GM19025 (cell line): ENCODE measurements around the gene COL10A1.

Experiments
- ATAC-seq: cut with Tn5 transposase; IDR thresholded peaks from one replicate; pipeline ENCODE4 v1.9.1; 2021; ENCODE audit warnings: mild to moderate bottlenecking, low read depth, moderate library complexity; ENCODE audit not compliant: unreplicated experiment

COL10A1 gene

GRCh38 chr6:116126032-116126431 is at the start of gene COL10A1:
Gene COL10A1, minus strand, starts transcription at chr6:116126132. Its CDS starts 640 bp downstream, at chr6:116125492.
- ATAC-seq: no peak

GRCh38 chr6:116175344-116175743 is 49.4 kb upstream of the COL10A1 start:
- no peak for ATAC-seq

GRCh38 chr6:116173928-116174327 is 48.0 kb upstream of the COL10A1 start:
- ATAC-seq: no peak

DNA sequence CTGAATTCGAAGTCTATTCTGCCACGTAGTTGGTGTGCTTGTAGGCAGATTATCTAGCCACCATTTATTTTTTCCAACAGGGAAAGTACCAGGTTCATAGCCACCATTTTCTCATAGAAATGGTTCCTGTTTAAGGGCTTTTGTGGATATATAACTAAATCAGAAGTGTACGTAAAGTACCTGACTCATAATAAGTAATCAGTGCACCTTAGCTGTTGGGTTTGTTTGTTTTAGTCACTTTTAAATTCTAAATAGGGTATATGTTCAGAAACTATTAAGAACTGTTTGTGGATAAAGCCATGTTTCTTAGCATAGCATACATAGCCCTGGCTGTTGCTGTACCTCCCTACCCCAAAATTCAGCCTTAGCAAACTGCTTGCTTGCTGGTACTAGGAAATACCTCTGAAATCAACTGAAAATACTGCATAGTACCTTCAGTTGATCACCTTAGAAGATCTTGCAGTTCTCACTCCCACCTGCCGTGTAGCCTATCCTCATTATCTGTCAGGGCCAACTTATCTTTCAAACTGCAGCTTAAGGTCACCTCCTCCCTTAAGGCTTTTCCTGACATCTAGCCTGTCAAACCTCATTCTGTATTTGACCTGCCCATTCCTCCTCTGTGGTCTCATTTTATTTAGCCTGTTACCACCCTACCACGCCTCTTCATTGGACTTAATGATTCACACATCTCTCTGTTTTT is 44.6 kb upstream of the COL10A1 start:
- ATAC-seq: no peak

DNA sequence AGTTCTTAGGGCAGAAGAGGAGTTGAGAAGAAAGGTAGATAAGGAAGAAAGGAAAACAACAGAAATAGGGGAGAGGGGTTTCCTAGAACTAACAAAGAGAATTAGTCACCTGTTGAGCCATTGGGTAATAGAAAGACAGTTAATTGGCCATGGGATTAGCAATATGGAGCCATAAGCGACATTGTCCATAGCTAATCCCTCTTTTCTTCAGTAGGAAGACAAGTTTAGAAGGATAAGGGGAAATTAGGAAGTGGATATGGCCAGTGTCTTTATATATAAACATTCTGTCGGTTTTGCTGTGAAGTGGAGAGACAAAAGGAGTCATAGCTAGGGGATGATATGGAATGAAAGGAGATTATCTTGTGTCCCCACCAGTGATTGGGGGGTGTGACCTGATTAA is 43.9 kb upstream of the COL10A1 start:
- no peak for ATAC-seq

DNA sequence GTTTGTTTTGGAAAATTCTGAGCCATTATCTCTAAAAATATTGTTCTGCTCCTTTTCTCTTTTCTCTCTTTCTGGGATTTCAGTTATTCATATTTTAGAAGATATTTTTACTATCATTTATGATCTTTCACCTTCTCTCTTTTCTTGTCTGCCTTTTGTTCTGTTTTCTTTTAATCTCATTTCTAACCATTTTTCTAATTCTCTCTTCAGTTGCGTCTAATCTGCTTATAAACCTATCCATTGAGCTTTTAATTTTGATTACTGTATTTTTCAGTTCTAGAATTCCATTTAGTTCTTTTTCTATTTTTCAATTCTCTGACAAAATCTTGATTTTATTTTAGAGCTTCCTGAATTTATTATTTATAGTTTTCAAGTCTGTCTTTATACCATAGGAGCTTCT is 42.2 kb upstream of the COL10A1 start:
- ATAC-seq: no peak

DNA sequence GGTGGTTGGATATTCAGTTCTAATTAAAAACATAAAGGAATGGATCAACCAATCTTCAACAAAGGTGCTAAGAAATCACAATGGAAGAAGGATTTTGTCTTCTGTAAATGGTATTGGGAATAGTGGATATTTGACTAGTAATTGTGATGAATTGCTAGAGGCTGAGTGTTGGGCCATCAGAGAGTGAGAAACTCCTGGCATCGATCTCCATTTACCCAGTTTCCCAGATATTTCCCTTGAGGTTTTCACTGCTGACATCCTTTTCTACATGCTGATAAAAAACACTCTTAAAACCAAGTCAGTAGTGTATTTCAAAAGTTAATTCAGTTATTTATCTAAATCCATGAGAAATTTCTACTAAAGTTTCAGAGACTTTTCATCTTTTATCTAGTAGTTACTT is 40.4 kb upstream of the COL10A1 start:
- ATAC-seq: no peak

DNA sequence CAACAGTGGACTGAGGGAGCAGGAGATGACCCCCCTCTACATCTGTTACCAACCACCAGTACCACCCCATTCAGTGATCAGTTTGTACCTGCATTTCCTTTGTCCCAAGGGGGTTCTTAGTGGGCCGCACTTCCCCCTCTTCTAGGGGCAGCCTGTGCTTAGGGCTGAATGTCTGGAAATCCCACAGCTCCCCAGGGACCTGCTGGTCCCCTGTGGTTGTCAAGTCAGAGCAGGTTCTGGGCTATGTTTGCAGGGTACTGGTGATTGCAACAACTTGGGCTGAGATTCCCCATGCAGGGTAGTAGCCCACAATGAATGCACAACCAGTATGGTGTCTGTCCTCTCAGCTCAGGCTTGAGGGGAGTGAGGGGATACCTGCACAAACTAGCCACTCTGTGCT is 39.7 kb upstream of the COL10A1 start:
- peak; percentile 80 for ATAC-seq

- no peak for ATAC-seq
Observed at GRCh38 chr6:116159782-116160524, 34.0 kb upstream of the COL10A1 start.

- no peak for ATAC-seq
Observed at GRCh38 chr6:116158641-116159040, 32.7 kb upstream of the COL10A1 start.

GRCh38 chr6:116157391-116157790 is 31.5 kb upstream of the COL10A1 start:
- ATAC-seq: no peak

- ATAC-seq: no peak
Observed at GRCh38 chr6:116156405-116157326, 30.7 kb upstream of the COL10A1 start.

DNA sequence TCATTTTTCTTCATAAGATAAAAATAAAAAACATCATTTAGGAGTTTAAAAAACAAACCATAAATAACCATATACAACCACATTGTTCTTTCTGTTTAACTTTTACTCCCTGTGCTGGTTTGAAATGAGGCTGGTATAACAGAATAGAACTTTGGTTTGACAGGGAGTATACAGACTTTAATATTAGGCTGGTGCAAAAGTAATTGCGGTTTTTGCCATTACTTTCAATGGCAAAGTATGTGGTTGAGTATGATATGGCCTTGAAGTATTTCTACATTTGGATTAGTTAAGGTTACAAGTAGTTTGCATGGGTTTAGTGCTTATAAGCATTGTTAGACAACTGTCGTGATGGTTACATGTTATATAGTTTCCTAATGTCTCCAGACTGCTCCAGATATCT is 29.0 kb upstream of the COL10A1 start:
- no peak for ATAC-seq

GRCh38 chr6:116152620-116153019 is 26.7 kb upstream of the COL10A1 start:
- no peak for ATAC-seq

DNA sequence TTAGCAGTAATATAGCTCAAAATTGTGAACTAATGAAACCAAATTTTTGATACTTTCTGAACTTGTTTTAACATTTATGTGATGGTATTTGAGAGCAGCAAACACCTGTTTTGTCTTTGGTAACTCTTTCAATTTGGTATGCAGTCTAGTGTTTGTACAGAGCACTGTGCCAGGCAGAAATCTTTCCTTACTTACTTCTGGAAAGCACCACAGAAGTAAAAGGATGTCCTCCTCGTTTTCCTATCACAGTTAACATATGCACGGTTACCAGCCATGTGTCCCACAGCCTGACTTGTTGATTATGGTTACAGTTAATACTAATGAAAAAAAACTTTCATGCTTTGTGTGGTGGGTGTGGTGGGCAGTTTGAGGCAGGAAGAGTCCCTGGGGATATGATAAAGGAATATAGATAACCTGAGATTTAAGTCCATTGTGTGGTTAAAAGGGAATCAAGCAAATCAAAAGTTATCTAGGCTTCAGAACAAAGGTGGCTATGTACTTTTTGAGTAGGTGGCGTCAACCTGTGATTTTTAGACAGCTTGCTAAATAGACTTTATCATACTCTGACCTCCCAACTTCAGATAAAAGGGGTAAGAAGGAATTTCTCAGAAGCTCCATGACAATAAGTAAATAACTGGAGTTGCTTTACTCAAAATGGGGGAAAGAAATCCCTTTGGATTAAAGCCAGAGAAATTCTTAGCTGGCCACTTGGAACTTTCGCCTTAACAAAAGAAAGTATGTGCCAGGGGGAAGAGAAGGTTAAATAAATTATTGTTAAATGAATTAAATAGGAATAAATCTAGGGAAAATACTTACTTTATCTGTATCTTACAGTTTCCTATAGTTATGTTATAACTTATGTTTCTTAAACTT is 20.1 kb upstream of the COL10A1 start:
- ATAC-seq: no peak

- ATAC-seq: no peak
Observed at GRCh38 chr6:116144605-116145004, 18.7 kb upstream of the COL10A1 start.

DNA sequence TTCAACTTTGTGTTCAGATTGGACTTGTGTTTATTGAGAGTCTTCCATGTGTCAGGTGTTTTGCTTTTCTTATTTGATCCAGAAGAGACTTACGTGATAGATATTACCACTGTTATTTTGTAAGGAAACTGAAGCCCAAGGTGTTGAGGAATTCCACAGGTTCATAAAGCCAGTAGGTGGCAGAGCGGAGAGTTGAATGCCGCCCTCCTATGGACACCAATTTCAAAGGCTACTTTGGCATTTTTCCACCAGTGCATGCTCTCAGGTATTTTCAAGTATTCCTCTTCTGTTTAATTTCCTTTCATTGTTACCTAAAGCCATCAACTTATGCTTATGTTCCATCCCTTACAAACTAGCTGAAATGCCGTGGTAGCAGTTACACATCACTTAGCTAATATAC is 14.0 kb upstream of the COL10A1 start:
- ATAC-seq: no peak

- peak; percentile 46 for ATAC-seq
Observed at GRCh38 chr6:116136933-116137340, 11.0 kb upstream of the COL10A1 start.

GRCh38 chr6:116136373-116136772 is 10.4 kb upstream of the COL10A1 start:
- ATAC-seq: no peak

- ATAC-seq: no peak
Observed at GRCh38 chr6:116133453-116133852, 7.5 kb upstream of the COL10A1 start.
